GM19395 (cell line): ENCODE data around the gene ZNF195.
"Not testable (repeated sequence)": the region's sequence is repeated elsewhere in the genome, so short reads cannot be mapped to it uniquely, and the experiment has no call there.

Source experiments
- ATAC-seq: cut with Tn5 transposase; IDR thresholded peaks from one replicate; pipeline ENCODE4 v1.9.1; 2021; ENCODE audit warnings: mild to moderate bottlenecking, moderate library complexity; ENCODE audit not compliant: unreplicated experiment

The ZNF195 gene

DNA sequence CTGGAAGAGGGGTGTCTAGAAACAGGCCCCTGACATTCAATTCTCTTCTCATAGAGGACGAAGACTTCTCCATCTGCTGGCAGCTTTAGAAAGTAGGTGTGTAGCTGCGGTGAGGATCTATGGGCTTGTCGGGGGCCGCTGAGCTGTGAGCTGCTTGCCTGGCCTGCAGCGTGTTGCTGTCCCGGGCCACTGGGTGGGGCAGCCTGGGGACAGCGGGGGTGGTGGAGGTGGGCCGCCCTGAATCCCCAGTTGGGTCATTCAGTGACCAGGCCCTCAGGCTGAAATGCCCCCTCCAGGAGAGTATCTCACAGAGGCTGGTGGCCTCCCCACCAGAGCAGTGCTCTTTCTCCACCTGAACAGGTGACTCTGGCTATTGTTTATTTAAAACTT, 23.9 kb upstream of the ZNF195 start:
- ATAC-seq, result not testable (repeated sequence)

DNA sequence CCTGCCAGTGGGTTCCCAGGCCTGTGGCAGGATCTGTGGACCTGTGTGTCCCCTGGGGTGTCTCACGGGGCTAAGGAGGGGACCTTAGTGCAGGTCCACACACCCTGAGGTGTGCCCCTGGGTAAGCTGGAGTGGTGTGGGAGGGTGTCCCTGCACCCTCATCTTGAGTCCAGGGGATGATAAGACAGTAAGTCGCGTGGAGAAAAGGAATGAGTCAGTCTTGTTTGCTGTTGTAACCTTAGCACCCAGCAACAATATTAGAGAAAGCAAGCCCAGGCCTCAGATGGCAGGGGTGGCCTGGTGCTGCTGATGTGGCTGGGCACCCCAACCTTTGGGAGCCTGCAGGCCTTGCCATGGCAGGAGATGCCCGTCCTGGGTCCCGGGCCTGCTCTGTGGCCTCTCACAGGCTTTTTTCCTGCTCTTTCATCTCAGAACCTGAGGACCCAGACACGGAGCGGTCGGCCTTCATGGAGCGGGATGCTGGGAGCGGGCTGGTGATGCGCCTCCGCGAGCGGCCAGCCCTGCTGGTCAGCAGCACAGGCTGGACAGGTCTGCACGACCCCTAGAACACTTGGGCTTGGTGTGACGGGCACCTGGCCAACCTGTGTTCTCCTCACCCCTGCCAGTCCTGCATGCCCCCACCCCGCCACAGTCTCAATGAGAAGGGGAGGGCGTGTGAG, 23.4 kb upstream of the ZNF195 start:
- not testable (repeated sequence) for ATAC-seq

DNA sequence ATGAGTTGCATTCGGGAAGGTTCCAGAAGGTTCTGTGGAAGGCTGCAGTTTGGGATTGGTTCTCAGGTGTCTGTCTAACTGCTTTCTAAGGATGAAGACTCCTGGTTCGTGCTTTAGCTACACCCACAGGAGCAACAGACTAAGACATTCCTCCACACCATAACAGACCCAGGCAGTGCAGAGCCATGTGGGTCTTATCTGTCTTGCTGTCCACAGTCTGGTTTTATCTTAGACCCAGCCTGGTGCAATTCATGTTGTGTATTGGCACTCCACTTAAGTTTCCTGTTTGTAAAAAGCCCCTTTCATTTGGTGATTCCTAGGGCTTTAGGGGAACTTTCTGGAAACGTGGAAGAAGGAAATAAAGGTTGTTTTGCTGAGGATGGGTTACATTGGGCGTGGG, 22.1 kb upstream of the ZNF195 start:
- ATAC-seq, result not testable (repeated sequence)

DNA sequence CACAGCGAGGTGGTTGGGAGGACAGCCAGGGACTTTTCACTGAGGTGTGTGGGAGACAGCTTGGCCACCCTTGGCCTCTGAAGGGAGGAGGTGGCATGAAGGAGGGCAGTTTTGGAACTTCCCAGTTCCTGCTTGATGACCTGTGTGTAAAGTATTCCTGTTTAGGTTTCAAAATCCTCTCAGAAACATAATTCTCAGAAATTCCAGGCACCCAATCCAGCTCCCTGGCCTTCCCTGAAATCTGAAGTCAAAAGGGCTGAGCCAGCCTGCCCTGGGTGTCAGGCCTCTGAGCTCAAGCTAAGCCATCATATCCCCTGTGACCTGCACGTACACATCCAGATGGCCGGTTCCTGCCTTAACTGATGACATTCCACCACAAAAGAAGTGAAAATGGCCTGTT, 19.6 kb upstream of the ZNF195 start:
- not testable (repeated sequence) for ATAC-seq

DNA sequence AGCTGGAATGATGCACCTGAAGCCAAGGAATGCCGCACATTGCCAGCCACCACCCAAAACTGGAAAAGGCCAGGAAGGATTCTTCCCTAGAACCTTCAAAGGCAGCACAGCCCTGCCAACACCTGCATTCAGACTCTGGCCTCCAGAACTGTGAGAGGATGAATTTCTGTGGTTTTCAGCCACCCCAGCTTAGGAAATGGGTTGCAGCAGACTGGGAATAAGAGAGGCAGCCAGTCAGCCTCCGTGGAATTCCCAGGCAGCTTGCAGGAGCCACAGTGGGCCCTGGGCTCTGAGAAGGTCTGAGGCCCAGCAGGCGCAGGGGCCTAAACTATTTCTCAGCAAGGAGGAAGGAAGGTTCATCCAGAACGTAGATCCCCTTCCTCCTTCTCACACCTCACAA, 19.2 kb upstream of the ZNF195 start:
- ATAC-seq, result not testable (repeated sequence)

DNA sequence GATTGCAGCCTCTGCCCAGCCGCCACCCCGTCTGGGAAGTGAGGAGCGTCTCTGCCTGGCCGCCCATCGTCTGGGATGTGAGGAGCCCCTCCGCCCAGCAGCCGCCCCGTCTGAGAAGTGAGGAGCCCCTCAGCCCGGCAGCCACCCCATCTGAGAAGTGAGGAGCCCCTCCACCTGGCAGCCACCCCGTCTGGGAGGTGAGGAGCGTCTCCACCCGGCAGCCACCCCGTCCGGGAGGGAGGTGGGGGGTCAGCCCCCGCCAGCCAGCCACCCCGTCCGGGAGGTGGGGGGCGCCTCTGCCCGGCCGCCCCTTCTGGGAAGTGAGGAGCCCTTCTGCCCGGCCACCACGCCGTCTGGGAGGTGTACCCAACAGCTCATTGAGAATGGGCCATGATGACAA, 18.3 kb upstream of the ZNF195 start:
- not testable (repeated sequence) for ATAC-seq

DNA sequence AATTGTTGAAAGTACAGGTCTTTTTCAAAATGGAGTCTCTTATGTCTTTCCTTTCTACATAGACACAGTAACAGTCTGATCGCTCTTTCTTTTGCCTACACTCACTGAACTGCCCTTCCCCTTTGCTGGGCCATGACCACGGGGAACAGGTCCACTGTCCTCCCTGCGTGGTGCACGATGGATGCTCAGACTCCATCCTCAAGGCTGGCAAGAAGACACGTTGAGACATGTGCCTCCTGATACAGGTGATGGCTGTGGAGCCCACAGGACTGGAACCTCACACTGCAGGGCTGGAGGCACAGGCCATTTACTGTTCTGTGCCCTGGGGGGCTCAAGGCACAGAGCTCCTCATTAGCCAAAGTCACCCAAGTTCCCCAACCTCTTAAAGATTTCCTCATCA, 16.5 kb upstream of the ZNF195 start:
- not testable (repeated sequence) for ATAC-seq

DNA sequence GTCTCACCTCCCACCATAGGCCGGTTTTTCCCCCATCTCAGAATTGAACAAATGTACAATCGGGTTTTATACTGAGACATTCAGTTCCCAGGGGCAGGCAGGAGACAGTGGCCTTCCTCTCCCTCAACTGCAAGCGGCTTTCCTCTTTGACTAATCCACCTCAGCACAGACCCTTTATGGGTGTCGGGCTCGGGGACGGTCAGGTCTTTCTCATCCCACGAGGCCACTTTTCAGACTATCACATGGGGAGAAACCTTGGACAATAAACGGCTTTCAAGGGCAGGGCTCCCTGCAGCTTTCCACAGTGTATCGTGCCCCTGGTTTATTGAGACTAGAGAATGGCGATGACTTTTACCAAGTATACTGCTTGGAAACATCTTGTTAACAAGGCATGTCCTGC, 16.0 kb upstream of the ZNF195 start:
- ATAC-seq, result not testable (repeated sequence)

DNA sequence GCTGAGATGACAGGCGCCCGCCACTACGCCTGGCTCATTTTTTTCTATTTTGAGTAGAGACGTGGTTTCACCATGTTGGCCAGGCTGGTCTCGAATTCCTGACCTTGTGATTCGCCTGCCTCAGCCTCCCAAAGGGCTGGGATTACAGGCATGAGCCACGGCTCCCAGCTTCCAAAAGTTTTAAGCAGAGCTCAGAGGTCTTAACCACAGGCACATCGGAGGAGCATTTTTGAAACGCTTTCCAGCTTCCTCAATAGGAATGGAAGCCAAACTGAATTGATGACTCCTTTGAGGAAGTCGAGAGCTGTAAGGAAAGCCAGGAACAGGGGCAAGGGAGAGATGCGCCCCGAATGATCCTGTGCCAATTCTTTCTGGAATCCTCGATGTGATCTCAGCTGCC, 14.5 kb upstream of the ZNF195 start:
- ATAC-seq, result not testable (repeated sequence)

DNA sequence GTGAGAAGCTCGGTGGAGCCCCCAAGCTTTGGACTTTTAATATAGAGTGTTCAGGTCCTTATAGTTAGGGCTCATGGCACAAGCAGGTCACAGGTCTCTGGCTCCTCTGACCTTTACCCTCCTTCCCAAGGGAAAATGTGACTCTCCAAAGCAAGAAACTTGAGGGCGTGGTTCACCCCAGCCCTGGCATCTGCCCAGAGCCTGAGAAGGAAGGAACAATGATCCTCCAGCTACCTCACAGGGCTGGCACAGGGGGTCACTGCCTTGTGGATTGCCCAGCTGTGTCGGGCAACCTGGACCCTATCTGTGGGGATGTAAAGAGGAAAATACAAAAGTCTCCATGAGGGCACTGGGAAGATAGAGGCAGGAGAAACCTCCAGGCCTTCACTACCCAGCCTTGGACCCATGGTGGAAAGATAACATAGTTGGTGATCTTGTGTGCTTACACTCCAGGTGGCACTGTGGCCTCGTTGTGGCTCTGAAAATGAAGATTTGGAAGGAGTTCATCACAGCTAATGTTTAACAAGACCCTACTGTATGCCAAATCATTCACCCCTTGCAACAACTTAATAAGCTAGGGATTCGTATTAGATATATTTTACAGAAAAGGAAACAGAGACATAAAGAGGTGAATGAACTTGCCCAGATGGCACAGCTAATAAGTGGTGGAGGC, 3.8 kb upstream of the ZNF195 start:
- no peak for ATAC-seq

DNA sequence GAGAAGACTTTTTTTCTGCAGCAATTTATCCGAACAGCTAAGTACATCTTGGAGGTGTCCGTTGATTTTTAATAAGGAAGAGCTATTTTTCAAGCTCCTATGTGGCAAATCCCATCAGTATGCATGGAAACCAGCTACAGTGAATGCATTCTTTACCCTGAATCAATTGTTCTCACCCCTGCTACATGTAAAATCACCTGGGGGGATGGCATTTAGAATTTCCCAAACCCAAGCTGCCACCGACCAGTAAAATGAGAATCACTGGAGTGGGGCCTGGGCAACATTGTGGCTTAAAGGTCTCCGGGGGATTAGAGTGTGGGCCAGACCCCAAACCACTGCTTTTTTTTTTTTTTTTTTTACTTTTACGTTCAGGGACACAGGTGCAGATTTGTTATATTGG, 2.8 kb upstream of the ZNF195 start:
- no peak for ATAC-seq

DNA sequence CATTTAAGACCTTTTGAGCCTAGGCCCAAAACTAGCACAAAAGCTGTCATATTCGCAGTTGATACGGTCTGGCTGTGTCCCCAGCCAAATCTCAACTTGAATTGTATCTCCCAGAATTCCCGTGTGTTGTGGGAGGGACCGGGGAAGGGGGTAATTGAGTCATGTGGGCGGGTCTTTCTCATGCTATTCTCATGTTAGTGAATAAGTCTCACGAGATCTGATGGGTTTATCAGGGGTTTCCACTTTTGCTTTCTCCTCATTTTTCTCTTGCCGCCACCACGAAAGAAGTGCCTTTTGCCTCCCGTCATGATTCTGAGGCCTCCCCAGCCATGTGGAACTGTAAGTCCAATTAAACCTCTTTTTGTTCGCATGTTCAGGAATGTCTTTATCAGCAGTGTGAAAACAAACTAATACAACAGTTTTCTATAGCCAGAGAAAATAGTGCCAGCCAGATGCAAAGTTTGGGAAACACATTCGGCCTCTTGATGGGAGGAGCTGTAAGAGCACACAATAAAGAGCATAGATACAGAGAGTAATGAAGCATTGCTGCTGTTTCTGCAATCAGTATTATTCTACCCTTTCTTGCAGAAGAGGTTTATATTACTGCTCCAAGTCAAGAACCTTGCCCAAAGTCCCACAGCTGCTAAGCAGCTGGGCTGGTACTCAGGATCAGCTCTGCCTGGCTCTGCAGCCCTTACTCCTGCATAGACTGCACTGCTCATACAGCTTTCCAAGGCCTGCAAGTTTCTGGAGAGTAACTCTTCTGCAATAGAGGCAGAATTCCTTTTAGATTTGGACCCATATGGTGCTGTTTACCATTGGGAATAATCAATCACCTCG, 2.0 kb upstream of the ZNF195 start:
- ATAC-seq, result no peak

DNA sequence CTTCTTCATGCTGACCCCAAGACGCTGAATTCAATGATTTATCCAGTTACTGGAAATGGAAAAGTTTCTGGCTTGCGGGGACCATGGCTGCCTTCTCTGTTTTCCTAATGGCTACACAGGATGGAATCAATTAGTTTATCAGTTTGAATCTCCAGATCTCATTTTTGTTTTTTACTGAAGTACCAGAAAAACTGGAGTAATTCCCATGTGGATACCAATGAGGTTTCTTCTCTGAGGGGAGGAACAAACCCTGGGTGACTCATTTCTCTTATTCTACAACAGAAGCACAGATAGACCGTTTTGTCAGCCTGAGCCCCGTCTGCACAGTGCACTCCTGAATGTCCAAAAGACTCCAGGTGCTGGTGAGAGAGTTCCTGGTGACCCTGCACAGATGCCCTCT, 3.4 kb downstream of the ZNF195 start:
- no peak for ATAC-seq

DNA sequence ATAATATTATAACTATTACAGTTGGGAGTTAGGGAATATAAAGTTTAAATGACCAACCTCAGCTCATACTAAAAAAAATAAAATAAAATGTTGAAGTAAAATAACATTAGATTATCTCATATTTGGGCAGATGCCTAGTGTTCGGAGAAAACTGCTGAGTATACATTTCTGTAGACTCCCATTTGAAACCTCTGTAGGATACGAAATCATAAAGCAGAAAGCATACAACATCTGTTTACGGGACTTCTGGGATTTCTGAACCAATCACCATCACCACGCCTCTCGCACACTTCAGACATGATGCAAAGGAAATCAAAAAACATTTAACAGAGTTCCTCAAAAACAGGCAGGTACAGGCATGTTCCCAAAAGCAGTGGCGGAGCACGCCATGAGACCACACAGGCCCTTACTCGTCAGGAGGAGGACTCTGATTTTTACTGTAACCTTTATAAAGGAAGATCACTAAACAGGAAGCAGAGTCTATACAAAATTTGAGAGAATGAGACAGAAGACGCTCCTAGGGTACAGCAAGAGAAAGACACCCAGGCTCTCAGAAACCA, 8.6 kb downstream of the ZNF195 start:
- no peak for ATAC-seq

DNA sequence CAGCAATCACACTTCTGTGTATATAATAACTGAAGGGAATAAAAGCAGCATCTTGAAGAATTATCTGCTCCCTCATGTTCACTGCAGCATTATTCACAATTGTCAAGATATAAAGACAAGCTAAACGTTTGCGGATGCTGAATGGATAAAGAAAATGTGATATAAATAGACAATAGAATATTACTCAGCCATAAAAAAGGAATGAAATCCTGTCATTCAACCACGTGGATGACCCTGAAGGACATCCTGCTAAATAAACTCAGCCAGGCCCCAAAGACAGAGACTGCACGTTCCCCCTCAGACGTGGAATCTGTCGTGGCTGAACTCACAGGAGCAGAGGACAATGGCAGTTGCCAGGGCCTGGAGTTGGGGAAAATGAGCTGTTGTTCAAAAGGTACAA, 9.6 kb downstream of the ZNF195 start:
- ATAC-seq, result no peak

DNA sequence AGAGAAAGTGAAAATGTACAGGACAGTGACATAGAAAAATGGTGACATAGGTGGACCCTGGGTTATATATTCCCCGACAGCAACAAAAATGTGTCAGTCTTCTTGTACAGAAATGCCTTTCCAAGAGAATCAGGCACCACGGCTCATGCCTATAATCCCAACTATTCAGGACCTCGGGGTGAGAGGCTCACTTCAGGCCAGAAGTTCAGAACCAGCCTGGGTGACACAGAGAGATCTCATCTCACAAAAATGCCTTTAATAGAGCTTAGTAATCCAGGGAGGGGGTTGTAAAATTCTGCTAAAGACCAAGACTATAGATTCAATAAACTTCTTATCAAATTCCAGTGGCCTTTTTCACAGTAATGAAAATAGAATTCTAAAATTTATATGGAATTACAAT, 10.7 kb downstream of the ZNF195 start:
- no peak for ATAC-seq

DNA sequence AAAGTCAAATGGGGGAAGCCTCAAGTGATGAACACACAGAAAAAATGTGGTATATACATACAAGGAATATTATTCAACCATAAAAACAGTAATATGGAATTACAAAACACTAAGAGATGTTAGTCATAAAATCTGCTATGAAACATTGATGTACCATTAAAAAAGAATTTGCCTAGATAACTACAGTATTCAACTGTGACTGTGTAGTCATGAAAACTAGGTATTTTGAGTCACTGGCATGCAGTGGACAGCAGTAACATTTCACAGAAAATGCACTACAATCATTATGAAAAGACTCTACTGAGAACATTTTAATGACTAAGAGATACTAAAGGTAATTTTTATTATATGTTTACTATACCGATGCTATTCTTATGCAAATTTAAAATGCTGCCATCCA, 11.7 kb downstream of the ZNF195 start:
- no peak for ATAC-seq

DNA sequence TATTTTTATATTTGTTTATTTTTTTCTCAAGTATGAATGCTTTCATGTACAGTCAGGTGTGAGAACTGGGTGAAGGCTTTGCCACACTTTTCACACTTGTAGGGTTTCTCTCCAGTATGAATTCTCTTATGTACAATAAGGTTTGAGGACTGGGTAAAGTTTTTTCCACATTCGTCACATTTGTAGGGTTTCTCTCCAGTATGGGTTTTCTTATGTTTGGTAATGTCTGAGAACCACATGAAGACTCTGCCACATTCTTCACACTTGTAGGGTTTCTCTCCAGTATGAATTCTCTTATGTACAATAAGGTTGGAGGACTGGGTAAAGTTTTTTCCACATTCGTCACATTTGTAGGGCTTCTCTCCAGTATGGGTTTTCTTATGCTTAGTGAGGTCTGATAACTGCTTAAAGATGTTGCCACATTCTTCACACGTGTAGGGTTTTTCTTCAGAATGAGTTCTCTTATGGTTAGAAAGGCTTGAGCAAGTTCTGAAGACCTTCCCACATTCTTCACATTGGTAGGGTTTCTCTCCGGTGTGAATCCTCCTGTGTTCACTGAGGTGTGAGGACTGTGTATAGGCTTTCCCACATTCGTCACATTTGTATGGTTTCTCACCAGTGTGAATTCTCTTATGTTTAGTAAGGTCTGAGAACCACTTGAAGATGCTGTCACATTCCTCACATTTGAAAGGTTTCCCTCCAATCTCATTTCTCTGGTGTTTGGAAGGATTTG, 19.7 kb downstream of the ZNF195 start:
- no peak for ATAC-seq

DNA sequence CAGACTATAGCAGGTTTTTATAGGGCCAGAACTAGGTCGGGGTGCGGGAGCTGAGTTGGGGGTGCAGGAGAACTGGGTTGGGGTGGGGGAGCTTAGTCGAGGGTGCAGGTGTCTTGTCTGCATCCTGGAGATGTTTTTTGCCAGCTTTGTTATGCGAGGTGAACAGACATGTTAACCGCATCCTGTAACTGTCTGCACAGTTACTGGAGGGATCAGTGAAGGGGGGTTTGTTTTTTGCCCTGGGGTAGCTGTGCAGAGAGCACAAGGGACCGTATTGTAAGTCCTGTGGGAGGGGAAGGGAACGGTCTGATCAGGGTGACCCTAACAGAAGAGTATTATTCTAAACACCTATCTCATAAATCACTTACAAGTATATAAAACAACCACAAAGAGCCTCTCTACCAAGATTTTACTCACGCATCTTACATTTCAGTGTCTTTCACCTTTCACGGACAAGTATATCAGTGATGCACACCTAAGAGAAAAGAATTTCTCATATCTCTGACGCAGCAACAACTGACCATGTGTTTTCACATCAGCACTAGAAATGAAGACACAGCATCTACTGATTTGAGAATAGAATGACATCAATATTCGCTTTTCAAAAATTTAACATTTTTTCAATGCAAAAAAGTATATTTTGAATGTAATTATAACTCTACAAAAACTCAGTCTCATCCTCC, 20.8 kb downstream of the ZNF195 start:
- ATAC-seq, result no peak

DNA sequence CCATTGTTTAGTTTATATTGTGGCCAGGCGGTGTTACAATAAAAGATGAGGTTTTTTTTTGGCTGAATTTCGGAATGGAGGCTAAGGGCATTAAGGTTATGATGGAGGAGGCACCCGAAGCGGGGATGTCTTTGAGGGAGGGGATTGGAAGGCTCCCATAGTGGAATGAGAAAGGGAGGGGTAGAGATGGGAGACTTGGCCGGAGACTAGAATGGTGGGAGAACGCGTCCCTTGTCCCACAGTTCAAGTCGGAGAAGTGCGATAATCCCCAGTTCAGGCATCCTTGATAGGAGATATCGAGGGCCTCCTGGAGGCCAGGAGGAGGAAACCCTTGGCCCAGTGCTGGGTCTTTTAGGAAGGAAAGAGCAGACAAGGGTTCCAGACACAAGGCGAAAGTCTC, 21.6 kb downstream of the ZNF195 start:
- ATAC-seq, result no peak
